RWPE2 (cell line): ENCODE data around the gene CHCHD3.
"Not testable (repeated sequence)": the region's sequence is repeated elsewhere in the genome, so short reads cannot be mapped to it uniquely, and the experiment has no call there.

Experiments
- ATAC-seq: fragments of 200-7000 bp; cut with Tn5 transposase; 3 replicates; pipeline ENCODE4 v1.9.1; 2021; ENCODE audit warnings: low read depth
- DNase-seq: peaks from one replicate; pipeline ENCODE4 v3.0.0-alpha.2; 2020; ENCODE audit warnings: low spot score
- H3K27ac ChIP-seq: fragments of 450-650 bp; 2 replicates; pipeline ENCODE4 v1.5.1; 2017; ENCODE audit warnings: mild to moderate bottlenecking; ENCODE audit not compliant: poor library complexity, severe bottlenecking
- H3K27me3 ChIP-seq: fragments of 250-450 bp; sonication (Bioruptor Pico); 2 replicates; pipeline ENCODE4 v1.5.1; 2021; ENCODE audit warnings: mild to moderate bottlenecking, moderate library complexity; ENCODE audit not compliant: insufficient read depth, poor library complexity, severe bottlenecking
- H3K36me3 ChIP-seq: fragments of 250-450 bp; sonication (Bioruptor Pico); 2 replicates; pipeline ENCODE4 v1.5.1; 2020; ENCODE audit warnings: low read depth, mild to moderate bottlenecking, moderate library complexity
- H3K4me1 ChIP-seq: fragments of 250-450 bp; sonication (Bioruptor Pico); 2 replicates; pipeline ENCODE4 v1.5.1; 2021; ENCODE audit warnings: mild to moderate bottlenecking, moderate library complexity; ENCODE audit not compliant: insufficient read depth, poor library complexity, severe bottlenecking
- H3K4me3 ChIP-seq: fragments of 250-450 bp; sonication (Bioruptor Pico); 2 replicates; pipeline ENCODE4 v1.5.1; 2021; ENCODE audit warnings: mild to moderate bottlenecking, moderate library complexity; ENCODE audit not compliant: severe bottlenecking
- H3K9me3 ChIP-seq: fragments of 250-450 bp; sonication (Bioruptor Pico); 2 replicates; pipeline ENCODE4 v1.5.1; 2021; ENCODE audit warnings: mild to moderate bottlenecking, moderate library complexity; ENCODE audit not compliant: severe bottlenecking
- TF ChIP-seq, protein P1 (sequence below): fragments of 450-650 bp; IDR thresholded peaks from one replicate; pipeline ENCODE4 v1.5.1; 2017; ENCODE audit warnings: mild to moderate bottlenecking, moderate library complexity; ENCODE audit not compliant: poor library complexity, severe bottlenecking

The CHCHD3 gene

DNA sequence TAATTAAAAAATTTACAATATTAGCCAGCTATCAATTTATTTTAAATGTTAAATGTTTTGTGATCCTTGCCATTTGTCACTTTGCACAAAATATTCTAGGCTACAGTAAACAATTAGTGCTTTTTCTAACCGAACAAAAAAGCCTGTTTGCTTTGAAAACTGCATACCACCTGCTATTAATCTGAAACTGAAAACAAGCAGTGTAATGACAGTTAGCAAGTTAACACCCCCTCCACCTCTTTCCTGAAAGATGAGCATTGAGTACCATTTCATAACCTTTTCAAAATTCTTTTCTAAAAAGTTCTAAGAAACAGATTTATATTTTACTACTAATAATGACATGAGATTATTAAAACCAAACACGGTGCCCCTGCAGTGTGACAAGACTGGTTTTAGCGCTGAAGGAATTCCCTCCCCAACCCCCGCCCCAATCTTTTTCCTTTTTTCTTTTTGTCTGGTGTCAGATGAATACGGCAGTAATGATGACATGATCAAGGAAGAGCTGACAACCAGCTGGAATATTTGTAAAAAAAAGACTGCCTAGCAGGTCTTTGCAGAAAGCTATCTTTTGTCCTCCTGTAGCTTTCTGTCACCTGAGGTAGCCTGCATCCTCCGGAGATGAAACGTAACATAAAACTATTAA lies 175.6 kb downstream of the CHCHD3 start:
- DNase-seq (no peak), ATAC-seq (no peak)
- H3K27ac ChIP-seq: no peak overlapping the region
- H3K27me3 ChIP-seq: no peaks in the 10 kb centered on the region
- no peaks in the 10 kb centered on the region for H3K9me3 ChIP-seq
- H3K4me1 ChIP-seq: no peaks in the 10 kb centered on the region
- H3K36me3 ChIP-seq: no peaks in the 10 kb centered on the region
- TF ChIP-seq, protein P1, sequence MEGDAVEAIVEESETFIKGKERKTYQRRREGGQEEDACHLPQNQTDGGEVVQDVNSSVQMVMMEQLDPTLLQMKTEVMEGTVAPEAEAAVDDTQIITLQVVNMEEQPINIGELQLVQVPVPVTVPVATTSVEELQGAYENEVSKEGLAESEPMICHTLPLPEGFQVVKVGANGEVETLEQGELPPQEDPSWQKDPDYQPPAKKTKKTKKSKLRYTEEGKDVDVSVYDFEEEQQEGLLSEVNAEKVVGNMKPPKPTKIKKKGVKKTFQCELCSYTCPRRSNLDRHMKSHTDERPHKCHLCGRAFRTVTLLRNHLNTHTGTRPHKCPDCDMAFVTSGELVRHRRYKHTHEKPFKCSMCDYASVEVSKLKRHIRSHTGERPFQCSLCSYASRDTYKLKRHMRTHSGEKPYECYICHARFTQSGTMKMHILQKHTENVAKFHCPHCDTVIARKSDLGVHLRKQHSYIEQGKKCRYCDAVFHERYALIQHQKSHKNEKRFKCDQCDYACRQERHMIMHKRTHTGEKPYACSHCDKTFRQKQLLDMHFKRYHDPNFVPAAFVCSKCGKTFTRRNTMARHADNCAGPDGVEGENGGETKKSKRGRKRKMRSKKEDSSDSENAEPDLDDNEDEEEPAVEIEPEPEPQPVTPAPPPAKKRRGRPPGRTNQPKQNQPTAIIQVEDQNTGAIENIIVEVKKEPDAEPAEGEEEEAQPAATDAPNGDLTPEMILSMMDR: no peak
- H3K4me3 ChIP-seq: no peak overlapping the region

DNA sequence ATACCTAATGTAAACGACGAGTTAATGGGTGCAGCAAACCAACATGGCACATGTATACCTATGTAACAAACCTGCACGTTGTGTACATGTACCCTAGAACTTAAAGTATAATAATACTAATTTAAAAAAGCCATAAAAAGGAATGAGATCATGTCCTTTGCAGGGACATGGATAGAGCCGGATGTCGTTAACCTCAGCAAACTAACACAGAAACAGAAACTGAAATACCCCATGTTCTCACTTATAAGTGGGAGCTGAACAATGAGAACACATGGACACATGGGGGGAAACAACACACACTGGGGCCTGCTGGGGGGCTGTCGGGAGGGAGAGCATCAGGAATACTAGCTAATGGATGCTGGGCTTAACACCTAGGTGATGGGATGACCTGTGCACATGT lies 176.8 kb downstream of the CHCHD3 start:
- not testable (repeated sequence) for ATAC-seq, H3K36me3 ChIP-seq, H3K9me3 ChIP-seq, H3K4me3 ChIP-seq, H3K4me1 ChIP-seq, DNase-seq, H3K27me3 ChIP-seq, H3K27ac ChIP-seq

DNA sequence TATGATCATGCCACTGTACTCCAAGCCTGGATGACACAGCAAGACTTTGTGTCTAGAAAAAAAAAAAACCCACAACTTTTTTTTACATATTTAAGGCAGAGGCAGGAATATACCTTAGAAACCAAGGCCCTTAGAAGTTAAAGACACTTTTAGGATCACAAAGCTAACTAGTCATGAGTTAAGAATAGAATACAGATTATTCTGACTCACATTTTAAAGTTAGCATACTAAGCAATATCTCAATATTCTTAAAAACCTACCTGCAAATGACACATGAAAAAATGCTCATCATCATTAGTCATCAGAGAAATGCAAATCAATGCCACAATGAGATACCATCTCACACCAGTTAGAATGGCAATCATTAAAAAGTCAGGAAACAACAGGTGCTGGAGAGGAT lies 177.7 kb downstream of the CHCHD3 start:
- Histone ChIP-seq H3K4me3 (no peak overlapping the region), H3K4me1 (no peaks in the 10 kb centered on the region), H3K27me3 (no peaks in the 10 kb centered on the region), H3K27ac (no peak overlapping the region), H3K36me3 (no peaks in the 10 kb centered on the region), H3K9me3 (no peaks in the 10 kb centered on the region)
- ATAC-seq (no peak; the same call in 2 of the 3 replicates), DNase-seq (no peak)
- TF ChIP-seq, protein P1: no peak

DNA sequence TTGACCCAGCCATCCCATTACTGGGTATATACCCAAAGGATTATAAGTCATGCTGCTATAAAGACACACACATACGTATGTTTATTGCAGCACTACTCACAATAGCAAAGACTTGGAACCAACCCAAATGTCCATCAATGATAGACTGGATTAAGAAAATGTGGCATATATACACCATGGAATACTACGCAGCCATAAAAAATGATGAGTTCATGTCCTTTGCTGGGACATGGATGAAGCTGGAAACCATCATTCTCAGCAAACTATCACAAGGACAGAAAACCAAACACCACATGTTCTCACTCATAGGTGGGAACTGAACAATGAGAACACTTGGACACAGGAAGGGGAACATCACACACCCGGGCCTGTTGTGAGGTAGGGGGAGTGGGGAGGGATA lies 179.6 kb downstream of the CHCHD3 start:
- H3K4me3 ChIP-seq, H3K36me3 ChIP-seq, H3K27ac ChIP-seq, H3K4me1 ChIP-seq, DNase-seq, ATAC-seq, H3K27me3 ChIP-seq, H3K9me3 ChIP-seq: not testable (repeated sequence)

DNA sequence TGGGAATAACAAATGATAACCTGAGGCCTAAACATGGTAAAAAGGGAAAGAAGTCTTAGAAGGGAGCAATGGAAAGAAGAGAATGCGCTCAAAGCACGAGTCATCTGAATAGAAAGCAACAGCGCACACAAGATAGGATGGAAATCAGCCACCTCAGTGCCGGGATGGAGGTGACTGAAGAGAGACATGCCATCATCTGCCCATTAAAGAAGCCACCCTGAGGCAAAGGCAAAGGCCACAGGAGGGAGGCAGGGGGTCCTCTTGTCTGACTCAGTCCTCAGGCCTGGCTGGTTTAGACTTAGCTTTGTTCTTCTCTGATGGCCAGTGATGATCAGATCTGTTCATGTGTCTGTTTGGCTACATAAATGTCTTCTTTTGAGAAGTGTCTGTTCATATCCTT lies 180.6 kb downstream of the CHCHD3 start:
- no peaks in the 10 kb centered on the region for H3K4me1 ChIP-seq
- no peak for DNase-seq
- no peak overlapping the region for H3K27ac ChIP-seq
- no peak overlapping the region for H3K4me3 ChIP-seq
- H3K9me3 ChIP-seq: no peaks in the 10 kb centered on the region
- TF ChIP-seq, protein P1: no peak
- no peak for ATAC-seq
- no peaks in the 10 kb centered on the region; the same call in 1 of the 2 replicates for H3K36me3 ChIP-seq
- no peaks in the 10 kb centered on the region for H3K27me3 ChIP-seq

DNA sequence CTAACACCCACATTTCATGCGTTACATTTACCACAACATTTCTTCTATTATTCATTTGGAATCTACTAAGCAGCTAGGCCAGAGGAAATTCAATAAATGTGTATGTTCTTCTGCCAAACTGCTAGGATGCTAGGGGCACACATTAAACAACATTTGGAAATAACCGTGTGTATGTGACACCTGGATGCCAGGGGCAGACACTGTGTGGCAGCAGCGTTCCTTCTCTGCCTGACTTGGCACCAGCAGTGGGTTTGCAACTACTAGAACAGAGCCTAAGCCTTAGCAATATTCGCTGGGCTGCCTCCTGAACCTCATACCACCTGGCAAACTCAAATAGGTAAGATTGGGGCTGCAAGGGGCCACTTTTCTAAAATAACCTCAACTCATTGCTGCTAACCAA lies 182.1 kb downstream of the CHCHD3 start:
- H3K4me1 ChIP-seq: no peaks in the 10 kb centered on the region
- no peak overlapping the region for H3K4me3 ChIP-seq
- no peaks in the 10 kb centered on the region for H3K9me3 ChIP-seq
- DNase-seq (no peak), ATAC-seq (no peak)
- no peaks in the 10 kb centered on the region; the same call in 1 of the 2 replicates for H3K36me3 ChIP-seq
- H3K27ac ChIP-seq: no peak overlapping the region
- H3K27me3 ChIP-seq: no peaks in the 10 kb centered on the region
- TF ChIP-seq, protein P1: no peak

DNA sequence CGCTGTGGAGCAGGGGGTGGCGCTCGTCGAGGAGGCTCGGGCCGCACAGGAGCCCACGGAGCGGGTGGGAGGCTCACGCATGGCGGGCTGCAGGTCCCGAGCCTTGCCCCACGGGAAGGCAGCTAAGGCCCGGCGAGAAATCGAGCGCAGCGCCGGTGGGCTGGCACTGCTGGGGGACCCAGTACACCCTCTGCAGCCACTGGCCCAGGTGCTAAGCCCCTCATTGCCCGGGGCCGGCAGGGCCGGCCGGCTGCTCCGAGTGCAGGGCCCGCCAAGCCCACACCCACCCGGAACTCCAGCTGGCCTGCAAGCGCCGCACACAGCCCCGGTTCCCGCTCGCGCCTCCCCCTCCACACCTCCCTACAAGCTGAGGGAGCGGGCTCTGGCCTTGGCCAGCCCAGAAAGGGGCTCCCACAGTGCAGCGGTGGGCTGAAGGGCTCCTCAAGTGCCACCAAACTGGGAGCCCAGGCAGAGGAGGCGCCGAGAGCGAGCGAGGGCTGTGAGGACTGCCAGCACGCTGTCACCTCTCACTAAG lies 183.2 kb downstream of the CHCHD3 start:
- not testable (repeated sequence) for DNase-seq, H3K4me3 ChIP-seq, H3K36me3 ChIP-seq, H3K27me3 ChIP-seq, H3K4me1 ChIP-seq, H3K27ac ChIP-seq, ATAC-seq, H3K9me3 ChIP-seq
